Neural cell (in vitro differentiated cells): ENCODE results near the gene KMT2D. TPM values are rescaled to one million over a fixed set of nuclear protein-coding genes. Genes with fewer than 3 reads are reported as not detected.

Experiments
- H2AFZ ChIP-seq: fragments of 200-600, 300-800 bp; sonication (generic), shearing (Covaris generic); 2 replicates; pipeline ENCODE4 v1.6.0; 2014; ENCODE audit warnings: low read depth, mild to moderate bottlenecking, antibody characterized with exemption, low read length, moderate library complexity
- H3F3A ChIP-seq: fragments of 200-600 bp; shearing (Covaris generic); 2 replicates; pipeline ENCODE4 v1.6.1; 2016; ENCODE audit warnings: mild to moderate bottlenecking, moderate library complexity, mixed read lengths, antibody characterized with exemption, low read length; ENCODE audit not compliant: insufficient read depth, poor library complexity, severe bottlenecking
- H3K27ac ChIP-seq: fragments of 200-600, 300-800 bp; sonication (generic), shearing (Covaris generic); 2 replicates; pipeline ENCODE4 v1.5.1; 2014; ENCODE audit warnings: mild to moderate bottlenecking, low read length, moderate library complexity
- H3K27me3 ChIP-seq: fragments of 300-800, 200-600 bp; sonication (generic), shearing (Covaris generic); 2 replicates; pipeline ENCODE4 v1.6.0; 2014; ENCODE audit warnings: mild to moderate bottlenecking, low read depth, low read length, moderate library complexity; ENCODE audit not compliant: insufficient read depth
- H3K36me3 ChIP-seq: fragments of 300-800, 200-600 bp; sonication (generic), shearing (Covaris generic); 2 replicates; pipeline ENCODE4 v1.5.1; 2014; ENCODE audit warnings: mild to moderate bottlenecking, antibody characterized with exemption, low read length, moderate library complexity; ENCODE audit not compliant: insufficient read depth
- H3K4me2 ChIP-seq: fragments of 300-800, 200-600 bp; sonication (generic), shearing (Covaris generic); 2 replicates; pipeline ENCODE4 v1.6.0; 2014; ENCODE audit warnings: mild to moderate bottlenecking, low read length
- H3K4me3 ChIP-seq: fragments of 300-800, 200-600 bp; sonication (generic), shearing (Covaris generic); 2 replicates; pipeline ENCODE4 v1.5.1; 2014; ENCODE audit warnings: mild to moderate bottlenecking, low read length, moderate library complexity
- H3K79me2 ChIP-seq: fragments of 200-600 bp; shearing (Covaris generic); replicated peaks from 2 replicates; pipeline ENCODE4 v1.6.0; 2014; ENCODE audit warnings: mild to moderate bottlenecking, low read length, moderate library complexity; ENCODE audit not compliant: insufficient read depth
- H3K9ac ChIP-seq: fragments of 300-800, 200-600 bp; sonication (generic), shearing (Covaris generic); 2 replicates; pipeline ENCODE4 v1.6.1; 2016; ENCODE audit warnings: mild to moderate bottlenecking, low read length, mixed read lengths
- H3K9me2 ChIP-seq: fragments of 200-600 bp; shearing (Covaris generic); 2 replicates; pipeline ENCODE4 v1.6.1; 2016; ENCODE audit warnings: mild to moderate bottlenecking, low read length, mixed read lengths; ENCODE audit not compliant: insufficient read depth
- H3K9me3 ChIP-seq: fragments of 200-600, 300-800 bp; sonication (generic), shearing (Covaris generic); 2 replicates; pipeline ENCODE4 v1.6.1; 2016; ENCODE audit warnings: mild to moderate bottlenecking, mixed run types, low read length, moderate library complexity, mixed read lengths
- H4K20me1 ChIP-seq: fragments of 200-600 bp; shearing (Covaris generic); 2 replicates; pipeline ENCODE4 v1.6.1; 2016; ENCODE audit warnings: mild to moderate bottlenecking, mixed run types; ENCODE audit not compliant: insufficient read depth
- EP300 ChIP-seq: fragments of 450-650 bp; conservative IDR thresholded peaks from 2 replicates; pipeline ENCODE4 v1.6.1; 2014; ENCODE audit warnings: antibody characterized with exemption, mild to moderate bottlenecking, moderate library complexity; ENCODE audit not compliant: poor library complexity, severe bottlenecking
- EZH2 ChIP-seq: fragments of 200-600, 300-800 bp; shearing (Covaris generic), sonication (generic); IDR thresholded peaks from 2 replicates; pipeline ENCODE4 v1.6.1; 2014; ENCODE audit warnings: antibody characterized with exemption, low read length, borderline replicate concordance, mild to moderate bottlenecking; ENCODE audit not compliant: insufficient read depth, poor library complexity, severe bottlenecking
- MXI1 ChIP-seq: fragments of 450-650 bp; conservative IDR thresholded peaks from 2 replicates; pipeline ENCODE4 v1.6.1; 2014; ENCODE audit warnings: antibody characterized with exemption, mild to moderate bottlenecking; ENCODE audit not compliant: poor library complexity, severe bottlenecking
- POLR2AphosphoS5 ChIP-seq: IDR thresholded peaks from 2 replicates; pipeline ENCODE4 v1.6.1; 2012
- RAD21 ChIP-seq: fragments of 450-650 bp; conservative IDR thresholded peaks from 2 replicates; pipeline ENCODE4 v1.6.1; 2014; ENCODE audit warnings: antibody characterized with exemption, mild to moderate bottlenecking, moderate library complexity
- SMC3 ChIP-seq: fragments of 450-650 bp; conservative IDR thresholded peaks from 2 replicates; pipeline ENCODE4 v1.6.1; 2014; ENCODE audit warnings: antibody characterized with exemption, mild to moderate bottlenecking, moderate library complexity; ENCODE audit not compliant: poor library complexity
- TAF1 ChIP-seq: IDR thresholded peaks from 2 replicates; pipeline ENCODE4 v1.6.1; 2012; ENCODE audit warnings: low read depth
- polyA plus RNA-seq: library from polyadenylated mRNA; depleted of rRNA; stranded (reverse); fragments of >200 nt; gene quantifications from 2 replicates; pipeline ENCODE4 v1.2.3, GENCODE V29; 2014
- TF ChIP-seq, protein P1 (sequence below): fragments of 450-650 bp; IDR thresholded peaks from 2 replicates; pipeline ENCODE4 v1.5.1; 2014; ENCODE audit warnings: antibody characterized with exemption, mild to moderate bottlenecking, moderate library complexity; ENCODE audit not compliant: poor library complexity, severe bottlenecking
- TF ChIP-seq, protein P2 (sequence below): IDR thresholded peaks from 2 replicates; pipeline ENCODE4 v1.6.1; 2012; ENCODE audit warnings: borderline replicate concordance

The KMT2D gene
- polyA plus RNA-seq, 1 donor from 2014 or later, result 15.8 TPM

DNA sequence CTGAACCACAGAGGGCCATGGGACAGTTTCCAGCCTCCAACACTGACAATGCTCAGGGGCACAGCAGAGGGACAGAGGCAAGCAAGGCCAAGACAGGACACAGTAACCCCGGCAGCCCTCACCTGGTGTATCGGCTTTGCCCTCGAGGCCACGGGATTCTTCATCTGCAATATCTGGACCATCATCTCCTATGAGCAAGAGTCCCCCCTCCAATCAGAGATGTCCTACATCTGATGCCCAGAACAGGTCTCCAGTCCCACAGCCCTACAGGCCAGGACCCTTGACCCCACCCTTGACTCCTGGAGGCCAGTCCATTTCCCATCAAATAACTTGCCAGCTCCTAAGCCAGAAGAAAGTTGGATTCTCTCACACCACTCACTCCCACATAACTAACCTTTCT, 17.4 kb downstream of the KMT2D start:
- Histone ChIP-seq H3K4me3 (no peak overlapping the region), H3K27me3 (no peaks in the 10 kb centered on the region), H2AFZ (no peak overlapping the region), H4K20me1 (no peaks in the 10 kb centered on the region), H3K79me2 (no peaks in the 10 kb centered on the region), H3K9ac (no peak overlapping the region), H3F3A (no peaks in the 10 kb centered on the region), H3K9me3 (no peaks in the 10 kb centered on the region), H3K27ac (no peak overlapping the region), H3K4me2 (no peak overlapping the region), H3K36me3 (no peaks in the 10 kb centered on the region), H3K9me2 (no peaks in the 10 kb centered on the region)
- TF ChIP-seq MXI1, result no peak
- no peak for TF ChIP-seq SMC3
- no peak for TF ChIP-seq RAD21
- TF ChIP-seq POLR2AphosphoS5, result no peak
- no peak for TF ChIP-seq TAF1
- TF ChIP-seq, protein P1, sequence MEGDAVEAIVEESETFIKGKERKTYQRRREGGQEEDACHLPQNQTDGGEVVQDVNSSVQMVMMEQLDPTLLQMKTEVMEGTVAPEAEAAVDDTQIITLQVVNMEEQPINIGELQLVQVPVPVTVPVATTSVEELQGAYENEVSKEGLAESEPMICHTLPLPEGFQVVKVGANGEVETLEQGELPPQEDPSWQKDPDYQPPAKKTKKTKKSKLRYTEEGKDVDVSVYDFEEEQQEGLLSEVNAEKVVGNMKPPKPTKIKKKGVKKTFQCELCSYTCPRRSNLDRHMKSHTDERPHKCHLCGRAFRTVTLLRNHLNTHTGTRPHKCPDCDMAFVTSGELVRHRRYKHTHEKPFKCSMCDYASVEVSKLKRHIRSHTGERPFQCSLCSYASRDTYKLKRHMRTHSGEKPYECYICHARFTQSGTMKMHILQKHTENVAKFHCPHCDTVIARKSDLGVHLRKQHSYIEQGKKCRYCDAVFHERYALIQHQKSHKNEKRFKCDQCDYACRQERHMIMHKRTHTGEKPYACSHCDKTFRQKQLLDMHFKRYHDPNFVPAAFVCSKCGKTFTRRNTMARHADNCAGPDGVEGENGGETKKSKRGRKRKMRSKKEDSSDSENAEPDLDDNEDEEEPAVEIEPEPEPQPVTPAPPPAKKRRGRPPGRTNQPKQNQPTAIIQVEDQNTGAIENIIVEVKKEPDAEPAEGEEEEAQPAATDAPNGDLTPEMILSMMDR, result no peak
- TF ChIP-seq, protein P2, sequence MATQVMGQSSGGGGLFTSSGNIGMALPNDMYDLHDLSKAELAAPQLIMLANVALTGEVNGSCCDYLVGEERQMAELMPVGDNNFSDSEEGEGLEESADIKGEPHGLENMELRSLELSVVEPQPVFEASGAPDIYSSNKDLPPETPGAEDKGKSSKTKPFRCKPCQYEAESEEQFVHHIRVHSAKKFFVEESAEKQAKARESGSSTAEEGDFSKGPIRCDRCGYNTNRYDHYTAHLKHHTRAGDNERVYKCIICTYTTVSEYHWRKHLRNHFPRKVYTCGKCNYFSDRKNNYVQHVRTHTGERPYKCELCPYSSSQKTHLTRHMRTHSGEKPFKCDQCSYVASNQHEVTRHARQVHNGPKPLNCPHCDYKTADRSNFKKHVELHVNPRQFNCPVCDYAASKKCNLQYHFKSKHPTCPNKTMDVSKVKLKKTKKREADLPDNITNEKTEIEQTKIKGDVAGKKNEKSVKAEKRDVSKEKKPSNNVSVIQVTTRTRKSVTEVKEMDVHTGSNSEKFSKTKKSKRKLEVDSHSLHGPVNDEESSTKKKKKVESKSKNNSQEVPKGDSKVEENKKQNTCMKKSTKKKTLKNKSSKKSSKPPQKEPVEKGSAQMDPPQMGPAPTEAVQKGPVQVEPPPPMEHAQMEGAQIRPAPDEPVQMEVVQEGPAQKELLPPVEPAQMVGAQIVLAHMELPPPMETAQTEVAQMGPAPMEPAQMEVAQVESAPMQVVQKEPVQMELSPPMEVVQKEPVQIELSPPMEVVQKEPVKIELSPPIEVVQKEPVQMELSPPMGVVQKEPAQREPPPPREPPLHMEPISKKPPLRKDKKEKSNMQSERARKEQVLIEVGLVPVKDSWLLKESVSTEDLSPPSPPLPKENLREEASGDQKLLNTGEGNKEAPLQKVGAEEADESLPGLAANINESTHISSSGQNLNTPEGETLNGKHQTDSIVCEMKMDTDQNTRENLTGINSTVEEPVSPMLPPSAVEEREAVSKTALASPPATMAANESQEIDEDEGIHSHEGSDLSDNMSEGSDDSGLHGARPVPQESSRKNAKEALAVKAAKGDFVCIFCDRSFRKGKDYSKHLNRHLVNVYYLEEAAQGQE, result no peak
- no peak for TF ChIP-seq EP300
- TF ChIP-seq EZH2, result no peak

DNA sequence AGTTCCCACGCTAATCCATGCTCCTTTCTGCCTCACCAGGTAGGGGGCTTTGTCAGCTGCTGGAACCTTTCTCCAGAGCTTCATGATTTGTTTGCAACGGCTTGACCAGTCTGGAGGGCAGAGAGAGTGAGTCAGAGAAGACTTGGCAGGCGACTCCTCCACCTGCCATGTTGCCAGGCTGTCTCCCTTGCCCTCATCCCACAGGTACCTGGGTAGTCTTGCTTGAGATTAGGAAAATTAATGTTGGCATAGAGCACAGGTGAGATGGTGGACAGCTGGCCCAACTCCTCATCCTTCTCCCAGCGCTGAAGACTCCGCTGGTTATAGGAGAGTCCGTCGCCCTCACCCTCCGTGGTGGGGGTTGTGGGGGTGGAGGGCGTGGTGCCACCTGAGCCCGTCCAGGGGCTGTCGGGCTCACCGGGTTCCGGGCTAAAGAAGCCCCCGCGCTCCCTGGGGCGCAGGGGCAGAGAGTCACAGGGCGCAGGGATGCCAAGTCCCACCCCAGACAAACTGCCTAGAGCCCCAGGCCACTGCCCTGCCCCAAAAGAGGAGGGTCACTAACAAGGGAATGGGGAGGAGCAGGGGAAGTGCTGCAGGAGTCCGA, 18.6 kb downstream of the KMT2D start:
- H3K79me2 ChIP-seq, result no peaks in the 10 kb centered on the region
- TF ChIP-seq SMC3, result no peak
- no peak for TF ChIP-seq EZH2
- TF ChIP-seq RAD21, result no peak
- TF ChIP-seq POLR2AphosphoS5, result no peak
- no peak for TF ChIP-seq EP300
- TF ChIP-seq TAF1, result no peak
- TF ChIP-seq, protein P1, result no peak
- TF ChIP-seq, protein P2, result no peak
- TF ChIP-seq MXI1, result no peak
- H3K4me3 ChIP-seq, result no peak overlapping the region
- H4K20me1 ChIP-seq, result no peaks in the 10 kb centered on the region
- H3F3A ChIP-seq, result no peaks in the 10 kb centered on the region
- no peaks in the 10 kb centered on the region for H3K27me3 ChIP-seq
- no peak overlapping the region for H3K27ac ChIP-seq
- no peaks in the 10 kb centered on the region for H3K9me2 ChIP-seq
- H3K4me2 ChIP-seq, result no peak overlapping the region
- H3K9me3 ChIP-seq, result no peaks in the 10 kb centered on the region
- H2AFZ ChIP-seq, result no peak overlapping the region
- H3K9ac ChIP-seq, result no peak overlapping the region
- no peaks in the 10 kb centered on the region for H3K36me3 ChIP-seq
